Activated CD4-positive, alpha-beta T cell treated with anti-CD3 and anti-CD28 coated beads, Interleukin-2, amount 10 ng/mL, durations not matched to agents 24 days and 14 days (primary cell): ENCODE results near the gene KSR1. TPM values are rescaled to one million over a fixed set of nuclear protein-coding genes. Genes with fewer than 3 reads are reported as not detected.
A peak's percentile ranks its signal among the peaks of the same experiment; 100 is the strongest.
"Not testable (repeated sequence)": the region's sequence is repeated elsewhere in the genome, so short reads cannot be mapped to it uniquely, and the experiment has no call there.

ENCODE experiments used
- DNase-seq: peaks from one replicate; pipeline ENCODE4 v3.0.0; 2022
- H3K27ac Mint-ChIP-seq: one replicate; pipeline ENCODE4 v1.8.0; 2022; ENCODE audit warnings: mild to moderate bottlenecking, mixed read lengths
- H3K27me3 Mint-ChIP-seq: one replicate; pipeline ENCODE4 v1.8.0; 2022; ENCODE audit warnings: mixed read lengths
- H3K36me3 Mint-ChIP-seq: one replicate; pipeline ENCODE4 v1.8.0; 2022; ENCODE audit warnings: low read depth, mild to moderate bottlenecking, mixed read lengths
- H3K4me1 Mint-ChIP-seq: one replicate; pipeline ENCODE4 v1.8.0; 2021; ENCODE audit warnings: mixed read lengths
- H3K4me3 Mint-ChIP-seq: one replicate; pipeline ENCODE4 v1.8.0; 2022; ENCODE audit warnings: mild to moderate bottlenecking, moderate library complexity, mixed read lengths
- H3K9me3 Mint-ChIP-seq: one replicate; pipeline ENCODE4 v1.8.0; 2021; ENCODE audit warnings: mixed read lengths
- intact Hi-C: fragments of 100-400 bp; cut with micrococcal nuclease; formaldehyde crosslinking; loops from one replicate; pipeline ENCODE4 v1.15.1; 2023
- total RNA-seq: library from RNA; stranded (reverse); gene quantifications from 2 replicates; pipeline ENCODE4 v1.2.3, GENCODE V29; 2022

The KSR1 gene
- total RNA-seq, 1 donor from 2014 or later, result 104 TPM

DNA sequence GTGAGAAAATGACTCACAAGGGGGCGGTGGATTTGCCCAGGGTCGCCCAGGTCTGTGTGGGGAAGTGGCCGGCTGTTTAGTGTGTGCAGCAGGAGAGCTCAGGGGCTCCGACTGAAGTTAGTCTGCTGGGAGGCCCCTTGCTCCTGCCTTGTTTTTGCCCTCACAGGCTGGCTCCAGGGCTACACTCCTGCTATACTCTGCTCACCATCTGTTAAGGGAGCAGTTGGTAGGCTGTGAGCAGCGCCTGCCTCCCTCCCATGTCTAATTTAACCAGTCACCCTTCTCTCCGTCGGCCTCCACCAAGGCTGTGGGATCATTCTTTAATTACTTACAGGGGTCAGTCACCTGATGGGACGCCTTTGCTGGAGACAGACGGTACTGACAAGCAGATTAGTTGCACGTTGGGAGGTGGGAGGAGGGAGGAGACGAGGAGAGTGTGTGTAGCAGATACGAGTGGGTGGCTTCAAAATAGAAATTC is 35.5 kb downstream of the KSR1 start:
- Mint-ChIP-seq H3K27ac (peak overlapping the region; percentile 25), H3K27me3 (no peaks in the 10 kb centered on the region), H3K4me1 (peaks cover 57% of the 10 kb centered on the region), H3K4me3 (no peak overlapping the region), H3K36me3 (peaks cover 29% of the 10 kb centered on the region), H3K9me3 (no peaks in the 10 kb centered on the region)
- DNase-seq, result no peak
- intact Hi-C loops, result no loop called here

DNA sequence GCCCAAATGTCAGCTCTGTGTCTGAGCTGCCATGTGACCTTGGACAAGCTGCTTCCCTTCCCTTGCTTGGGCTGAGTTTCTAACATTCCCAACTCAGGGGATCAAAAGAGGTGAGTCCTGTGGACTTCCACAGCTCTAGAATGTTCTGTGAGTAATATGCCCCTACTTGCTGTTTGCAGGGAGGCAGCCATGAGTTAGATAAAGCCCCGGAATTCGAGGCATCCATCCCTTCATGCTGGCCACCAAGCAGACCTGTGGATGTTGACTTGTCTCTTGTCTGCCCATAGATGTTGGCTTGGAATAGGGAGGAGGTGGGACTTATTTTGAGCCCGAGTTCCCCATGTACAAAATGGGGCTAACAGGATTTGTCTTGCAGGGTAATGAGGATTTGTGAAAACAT is 36.2 kb downstream of the KSR1 start:
- H3K36me3 Mint-ChIP-seq, result peaks cover 26% of the 10 kb centered on the region
- no peaks in the 10 kb centered on the region for H3K27me3 Mint-ChIP-seq
- peak overlapping the region; percentile 8 for H3K27ac Mint-ChIP-seq
- H3K4me3 Mint-ChIP-seq, result no peak overlapping the region
- DNase-seq, result no peak
- H3K4me1 Mint-ChIP-seq, result peaks cover 60% of the 10 kb centered on the region
- intact Hi-C loops, result no loop called here
- no peaks in the 10 kb centered on the region for H3K9me3 Mint-ChIP-seq

DNA sequence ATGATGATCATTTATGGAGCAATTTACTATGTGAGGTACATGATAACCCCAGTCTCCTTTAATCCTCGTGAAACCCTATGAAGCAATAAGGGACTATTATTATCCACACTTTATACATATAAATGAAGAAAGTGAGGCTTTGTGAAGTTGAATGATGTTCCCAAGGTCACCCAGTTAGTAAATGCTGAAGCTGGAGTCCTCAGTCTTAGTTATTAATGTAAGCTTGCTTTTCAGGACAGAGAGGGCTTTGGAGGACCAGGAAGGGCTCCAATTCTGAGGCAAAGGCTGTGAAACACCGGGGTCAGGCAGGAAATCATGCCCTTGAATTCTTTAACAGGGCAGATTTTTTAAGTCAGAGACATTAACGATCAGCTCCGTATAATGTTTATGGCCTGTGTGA is 36.8 kb downstream of the KSR1 start:
- Mint-ChIP-seq H3K36me3 (peaks cover 26% of the 10 kb centered on the region), H3K27me3 (no peaks in the 10 kb centered on the region), H3K4me1 (peaks cover 57% of the 10 kb centered on the region), H3K9me3 (no peaks in the 10 kb centered on the region), H3K4me3 (no peak overlapping the region), H3K27ac (no peak overlapping the region)
- DNase-seq, result no peak
- intact Hi-C loops, result no loop called here

DNA sequence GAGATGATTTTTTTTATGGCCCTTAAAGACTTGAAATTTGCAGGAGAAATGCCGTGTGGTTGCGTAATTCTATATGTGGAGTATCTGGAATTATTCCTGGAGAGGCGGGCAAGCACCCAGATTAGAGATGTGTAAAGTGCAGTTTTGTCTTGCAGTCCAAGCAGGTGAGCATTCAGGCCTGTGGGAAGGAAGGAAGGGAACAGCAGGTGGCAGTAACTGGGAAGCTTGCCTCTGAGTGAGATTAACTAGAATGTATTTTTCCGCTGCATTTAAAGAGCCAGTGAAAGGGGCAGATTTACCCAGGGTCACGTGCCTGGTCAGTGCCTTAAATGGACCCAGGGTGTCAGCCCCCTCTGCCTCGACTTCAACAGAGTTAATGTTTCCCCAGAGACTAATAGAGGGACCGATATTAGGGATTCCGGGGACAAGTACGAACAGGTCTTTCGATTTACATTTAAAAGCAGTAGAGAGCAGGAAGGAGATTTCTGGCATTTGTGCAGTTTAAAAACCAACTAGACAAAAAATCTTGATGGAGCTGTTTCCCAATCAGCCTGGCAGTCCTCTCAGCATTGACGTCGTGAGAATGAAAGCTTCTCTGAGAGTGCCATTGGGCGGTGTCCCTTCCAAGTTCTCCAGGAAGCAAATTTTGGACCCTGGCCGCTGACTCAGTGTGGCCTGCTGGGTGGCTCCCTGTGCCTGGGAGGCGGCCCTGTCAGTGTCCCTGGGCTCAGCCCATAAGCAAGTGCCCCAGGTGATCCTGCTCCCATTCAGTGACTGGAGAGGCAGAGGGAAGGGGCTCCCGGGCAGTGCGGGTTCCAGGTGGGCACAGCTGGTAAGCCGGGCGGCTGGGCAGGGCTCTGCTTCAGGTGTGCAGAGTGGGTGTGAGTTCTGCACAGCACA is 38.2 kb downstream of the KSR1 start:
- Mint-ChIP-seq H3K4me1 (peaks cover 55% of the 10 kb centered on the region), H3K36me3 (peaks cover 29% of the 10 kb centered on the region), H3K27ac (peak overlapping the region; percentile 26), H3K27me3 (no peaks in the 10 kb centered on the region), H3K9me3 (no peaks in the 10 kb centered on the region), H3K4me3 (no peak overlapping the region)
- intact Hi-C loops, result no loop called here
- no peak for DNase-seq

DNA sequence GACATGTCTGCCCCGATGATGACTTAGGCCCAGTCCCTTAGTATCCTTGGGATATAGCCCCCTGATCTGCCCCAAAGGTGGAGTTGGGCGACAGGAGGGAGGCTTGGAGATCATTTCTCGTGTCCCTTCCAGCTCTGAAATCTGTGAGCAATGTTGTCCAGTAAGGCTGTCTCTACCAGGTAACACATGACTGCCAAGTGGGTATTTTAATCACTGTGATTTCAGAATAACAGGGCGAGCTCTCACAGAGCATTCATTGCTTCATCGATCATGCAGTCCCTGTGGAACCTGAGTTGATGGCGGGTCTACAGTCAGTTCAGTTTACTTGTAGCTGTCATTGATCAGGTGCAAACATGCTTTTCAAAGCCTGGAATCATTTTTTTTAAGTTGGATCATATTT is 39.2 kb downstream of the KSR1 start:
- Mint-ChIP-seq H3K27ac (no peak overlapping the region), H3K36me3 (peaks cover 35% of the 10 kb centered on the region), H3K27me3 (no peaks in the 10 kb centered on the region), H3K4me1 (peaks cover 51% of the 10 kb centered on the region), H3K9me3 (peaks cover 2% of the 10 kb centered on the region), H3K4me3 (no peak overlapping the region)
- no peak for DNase-seq
- intact Hi-C loops, result no loop called here

DNA sequence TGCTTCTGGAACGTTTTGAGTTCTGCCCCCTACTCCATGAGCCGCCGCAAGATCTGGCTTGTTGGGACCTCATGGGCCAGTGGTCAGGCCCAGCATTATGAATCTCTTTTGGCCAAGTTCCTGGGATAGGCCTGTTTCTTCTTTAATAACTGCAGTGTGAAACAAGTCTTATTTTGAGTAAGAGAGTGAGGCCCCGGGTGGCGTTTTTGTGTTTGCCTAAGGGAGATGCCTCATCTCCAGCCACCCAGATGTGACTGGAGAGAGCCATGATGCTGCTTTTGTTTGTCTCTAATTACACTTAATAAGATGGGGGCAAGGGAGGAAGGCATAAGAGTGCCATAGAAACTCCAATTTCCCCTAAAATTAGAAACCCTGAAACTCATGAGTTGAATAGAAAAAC is 39.8 kb downstream of the KSR1 start:
- intact Hi-C loops, result no loop called here
- peaks cover 39% of the 10 kb centered on the region for H3K36me3 Mint-ChIP-seq
- no peak overlapping the region for H3K27ac Mint-ChIP-seq
- no peaks in the 10 kb centered on the region for H3K27me3 Mint-ChIP-seq
- H3K4me3 Mint-ChIP-seq, result no peak overlapping the region
- no peak for DNase-seq
- H3K9me3 Mint-ChIP-seq, result peaks cover 5% of the 10 kb centered on the region
- H3K4me1 Mint-ChIP-seq, result peaks cover 47% of the 10 kb centered on the region

DNA sequence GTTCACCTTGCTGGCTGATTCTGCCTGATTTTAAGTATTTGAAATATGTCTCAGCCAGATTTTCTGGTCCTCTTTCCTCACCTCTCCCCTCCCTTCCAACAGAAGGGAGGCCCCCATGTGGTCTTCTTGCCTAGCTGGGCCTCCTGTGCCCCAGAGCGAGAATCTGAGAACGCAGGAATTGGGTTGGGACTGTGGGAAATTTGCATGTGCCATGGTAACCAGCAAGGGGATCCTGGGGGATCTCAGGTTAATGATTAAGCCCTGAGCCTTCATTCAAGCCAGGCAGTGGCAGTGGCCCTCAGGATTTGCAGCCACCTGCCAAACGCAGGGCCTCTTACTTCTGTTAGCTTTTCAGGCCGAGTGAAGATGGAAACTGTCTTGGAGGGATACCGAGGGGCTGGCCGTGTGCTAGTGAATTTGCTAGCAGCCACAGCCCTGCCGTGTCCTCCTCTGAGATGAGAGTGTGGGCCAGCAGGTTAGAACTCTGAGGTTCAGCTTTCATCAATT is 40.2 kb downstream of the KSR1 start:
- H3K9me3 Mint-ChIP-seq, result peaks cover 5% of the 10 kb centered on the region
- intact Hi-C loops, result no loop called here
- H3K27ac Mint-ChIP-seq, result peak overlapping the region; percentile 8
- H3K4me1 Mint-ChIP-seq, result peaks cover 46% of the 10 kb centered on the region
- DNase-seq, result no peak
- H3K4me3 Mint-ChIP-seq, result no peak overlapping the region
- H3K36me3 Mint-ChIP-seq, result peaks cover 38% of the 10 kb centered on the region
- H3K27me3 Mint-ChIP-seq, result no peaks in the 10 kb centered on the region

DNA sequence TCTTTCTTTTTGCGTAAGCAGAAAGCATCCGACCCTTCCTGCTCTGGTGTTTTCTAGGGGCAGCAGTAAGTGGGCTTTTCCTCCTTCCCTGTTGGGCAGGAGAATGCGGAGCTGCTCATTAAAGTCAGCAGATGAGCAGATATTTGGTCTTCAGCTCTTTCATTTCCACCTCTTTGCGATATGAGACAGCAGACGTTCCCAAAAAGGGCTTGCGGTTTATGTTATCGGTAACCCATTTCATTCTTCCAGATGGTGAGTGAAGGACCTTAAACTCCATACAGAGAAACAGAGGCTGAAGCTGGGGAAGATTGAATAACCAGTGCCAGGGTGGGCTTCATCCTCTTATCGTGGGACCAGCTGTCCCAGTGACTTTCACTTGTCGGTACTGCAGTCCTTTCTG is 40.7 kb downstream of the KSR1 start:
- Mint-ChIP-seq H3K9me3 (peaks cover 5% of the 10 kb centered on the region), H3K4me3 (no peak overlapping the region), H3K27ac (no peak overlapping the region), H3K27me3 (no peaks in the 10 kb centered on the region), H3K4me1 (peaks cover 41% of the 10 kb centered on the region), H3K36me3 (peaks cover 39% of the 10 kb centered on the region)
- no peak for DNase-seq
- intact Hi-C loops, result no loop called here

DNA sequence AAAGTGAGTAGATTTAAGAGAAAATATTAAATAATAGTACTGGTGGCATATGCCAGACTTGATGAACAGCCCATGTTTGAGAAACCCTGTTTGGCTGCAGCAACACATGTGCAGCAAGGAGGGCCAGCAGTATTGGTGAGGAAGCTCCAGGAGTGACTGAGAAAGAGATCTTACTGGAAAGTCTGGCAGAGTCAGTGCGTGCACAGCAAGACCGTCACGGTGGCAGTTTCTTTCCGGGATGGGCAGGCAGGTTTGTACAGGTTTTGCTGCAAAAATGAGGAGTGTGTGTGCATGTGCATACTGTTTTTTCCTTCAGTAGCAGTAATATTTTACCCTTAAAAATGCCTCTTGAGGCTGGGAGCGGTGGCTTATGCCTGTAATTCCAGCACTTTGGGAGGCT is 41.4 kb downstream of the KSR1 start:
- Mint-ChIP-seq H3K36me3 (peaks cover 40% of the 10 kb centered on the region), H3K9me3 (peaks cover 5% of the 10 kb centered on the region), H3K4me3 (no peak overlapping the region), H3K27ac (no peak overlapping the region), H3K27me3 (no peaks in the 10 kb centered on the region), H3K4me1 (peaks cover 37% of the 10 kb centered on the region)
- intact Hi-C loops, result no loop called here
- DNase-seq, result no peak

DNA sequence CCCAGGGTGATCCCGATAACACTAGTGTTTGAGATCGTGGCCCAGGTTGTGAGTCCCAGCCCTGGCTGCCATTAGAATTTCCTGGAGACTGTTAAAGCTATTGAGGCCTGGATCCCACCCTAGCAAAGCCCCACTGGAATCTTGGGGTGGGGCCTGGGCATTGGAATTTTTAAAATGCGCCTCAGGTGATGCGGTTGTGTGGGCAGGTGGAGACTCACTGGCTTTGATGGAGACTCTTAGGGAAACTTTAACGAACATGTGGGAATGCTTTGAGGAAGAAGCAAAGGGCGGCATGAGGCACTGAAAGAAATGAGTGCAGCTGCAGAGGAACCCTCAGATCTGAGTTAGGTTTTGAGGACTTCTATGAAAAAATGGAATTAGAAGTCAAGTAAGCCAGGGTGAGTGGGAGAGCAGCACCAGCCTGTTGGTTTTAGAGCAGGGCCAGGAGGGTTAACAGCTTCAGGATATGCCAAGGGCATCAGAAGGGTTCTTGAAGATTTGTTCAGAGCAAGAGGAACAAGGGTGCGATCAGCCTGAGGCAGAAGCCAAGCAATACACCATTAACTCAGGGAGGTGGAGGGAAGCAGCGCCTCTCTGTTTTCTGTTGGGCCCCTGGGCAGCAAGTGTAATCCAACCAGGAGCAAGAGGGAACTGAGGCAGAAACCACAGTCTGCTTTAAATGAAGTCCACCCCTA is 42.5 kb downstream of the KSR1 start:
- Mint-ChIP-seq H3K4me1 (peaks cover 41% of the 10 kb centered on the region), H3K4me3 (no peak overlapping the region), H3K27me3 (no peaks in the 10 kb centered on the region), H3K27ac (no peak overlapping the region), H3K9me3 (peaks cover 5% of the 10 kb centered on the region), H3K36me3 (peaks cover 48% of the 10 kb centered on the region)
- intact Hi-C loops, result no loop called here
- no peak for DNase-seq

DNA sequence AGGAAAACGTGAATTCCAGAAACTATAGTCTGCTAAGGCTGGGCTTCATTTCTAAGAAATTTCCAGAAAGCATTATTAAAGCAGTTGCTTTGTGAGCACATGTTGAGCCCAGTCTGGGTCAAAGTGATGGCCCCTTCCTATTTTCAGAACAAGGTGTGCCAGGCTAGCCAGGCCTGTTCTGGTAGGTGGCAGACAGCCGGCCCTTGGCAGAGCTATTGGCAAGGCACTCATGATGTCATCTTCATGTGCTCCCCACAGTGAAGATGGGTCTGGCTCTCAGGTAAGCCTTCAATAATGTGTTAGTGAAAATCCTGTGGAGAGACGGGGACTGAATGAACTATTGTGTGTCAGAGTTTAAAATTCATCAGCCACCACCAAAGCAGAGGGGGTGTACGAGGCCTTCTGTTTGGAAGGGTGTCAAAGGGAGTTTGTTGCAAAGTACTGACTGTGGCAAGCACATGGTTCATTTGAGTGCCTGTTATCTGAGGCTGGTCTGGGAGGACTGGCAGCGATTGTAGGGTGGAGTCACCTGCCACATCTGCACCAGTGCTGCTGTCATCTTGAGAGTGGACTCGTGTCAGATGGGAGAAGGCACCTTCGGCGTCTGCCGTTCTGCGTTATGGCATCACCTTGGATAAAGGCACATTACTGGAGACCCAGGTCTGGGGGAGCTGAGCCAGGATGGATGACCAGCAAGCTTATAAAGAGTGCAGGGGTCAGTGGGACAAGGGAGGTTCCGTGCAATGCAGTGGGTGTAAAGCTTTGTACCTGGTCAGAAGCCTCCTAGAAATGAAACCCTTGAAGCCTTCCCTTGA is 43.4 kb downstream of the KSR1 start:
- DNase-seq, result no peak
- no peak overlapping the region for H3K27ac Mint-ChIP-seq
- no peaks in the 10 kb centered on the region for H3K27me3 Mint-ChIP-seq
- peaks cover 5% of the 10 kb centered on the region for H3K9me3 Mint-ChIP-seq
- H3K36me3 Mint-ChIP-seq, result peaks cover 48% of the 10 kb centered on the region
- peaks cover 38% of the 10 kb centered on the region for H3K4me1 Mint-ChIP-seq
- intact Hi-C loops, result no loop called here
- H3K4me3 Mint-ChIP-seq, result no peak overlapping the region

DNA sequence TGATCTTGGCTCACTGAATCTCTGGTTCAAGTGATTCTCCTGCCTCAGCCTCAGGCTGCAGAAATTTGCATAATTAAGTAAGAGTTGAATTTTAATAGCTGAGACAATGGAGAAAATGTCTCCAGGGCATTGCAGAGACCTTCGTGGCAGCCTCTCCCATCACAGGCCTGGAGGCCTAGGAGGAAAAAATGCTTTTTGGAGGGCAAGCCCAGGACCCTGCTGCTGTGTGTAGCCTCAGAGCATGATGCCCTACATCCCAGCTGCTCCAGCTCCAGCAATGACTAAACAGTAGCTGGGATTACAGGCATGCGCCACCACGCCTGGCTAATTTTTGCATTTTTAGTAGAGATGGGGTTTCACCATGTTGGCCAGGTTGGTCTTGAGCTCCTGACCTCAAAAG is 45.1 kb downstream of the KSR1 start:
- H3K9me3 Mint-ChIP-seq, H3K27ac Mint-ChIP-seq, H3K27me3 Mint-ChIP-seq, intact Hi-C loops, H3K4me3 Mint-ChIP-seq, DNase-seq: not testable (repeated sequence)
- Mint-ChIP-seq H3K4me1 (peaks cover 37% of the 10 kb centered on the region), H3K36me3 (peaks cover 48% of the 10 kb centered on the region)

DNA sequence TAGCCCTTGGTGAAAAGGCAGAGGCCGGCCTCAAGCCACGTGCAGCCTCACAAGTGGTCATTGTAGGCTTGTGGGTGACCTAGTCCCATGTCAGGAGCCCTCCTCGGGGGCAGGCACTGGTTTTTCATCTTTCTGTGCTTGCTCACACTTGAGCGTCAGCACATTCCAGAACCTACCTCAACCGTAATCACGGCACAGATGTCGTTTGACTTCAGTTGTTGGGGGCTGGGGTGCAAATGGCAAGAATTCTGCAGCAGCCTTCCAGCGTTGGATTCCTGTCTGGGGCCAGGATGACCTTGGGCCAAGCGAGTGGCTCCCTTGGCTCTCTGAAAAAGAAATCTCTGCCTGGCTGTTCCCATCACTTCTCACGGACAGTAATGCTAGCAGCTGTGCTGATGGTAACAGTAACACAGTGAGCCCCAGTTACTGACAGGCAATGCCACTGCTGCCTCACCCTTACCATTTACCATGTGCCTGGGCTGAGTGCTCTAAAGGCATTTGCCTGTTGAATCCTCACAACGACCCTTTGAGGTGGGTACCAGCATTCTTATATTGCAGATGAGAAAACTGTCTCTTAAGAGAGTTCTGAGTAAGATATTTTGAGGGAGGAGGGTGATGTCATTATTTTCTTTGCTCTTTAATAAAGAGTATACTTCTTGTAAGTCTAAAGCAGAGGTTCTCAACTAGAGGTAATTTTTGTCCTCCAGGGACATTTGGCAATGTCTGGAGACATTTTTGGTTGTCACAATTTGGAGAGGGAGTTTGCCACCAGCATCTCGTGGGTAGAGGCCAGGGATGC is 46.5 kb downstream of the KSR1 start:
- Mint-ChIP-seq H3K9me3 (peaks cover 5% of the 10 kb centered on the region), H3K27ac (no peak overlapping the region), H3K36me3 (peaks cover 44% of the 10 kb centered on the region), H3K4me3 (no peak overlapping the region), H3K27me3 (no peaks in the 10 kb centered on the region), H3K4me1 (peaks cover 40% of the 10 kb centered on the region)
- intact Hi-C loops, result no loop called here
- DNase-seq, result no peak
